Left lung (tissue), 10 donors: Measurements from ENCODE around the gene DGKB. TPM values are rescaled to one million over a fixed set of nuclear protein-coding genes. Genes with fewer than 3 reads are reported as not detected.

Experiments
- ATAC-seq: fragments of 200-7000 bp; cut with Tn5 transposase; one replicate; pipeline ENCODE4 v1.9.1; 2020; ENCODE audit warnings: moderate library complexity
- DNase-seq, 4 donors: peaks; one replicate each; pipeline ENCODE4 v3.0.0-alpha.2; 2013 to 2020
- H3K27ac ChIP-seq, 2 donors: fragments of 200-600 bp; sonication (generic) in 1 of 2; one replicate each; pipeline versions ENCODE4 v1.5.0 to v1.8.0; 2020 to 2021
- H3K27me3 ChIP-seq, 2 donors: fragments of 200-600 bp; sonication (generic) in 1 of 2; one replicate each; pipeline versions ENCODE4 v1.5.0 to v1.8.0; 2020 to 2021
- H3K36me3 ChIP-seq, 2 donors: fragments of 200-600 bp; sonication (generic) in 1 of 2; one replicate each; pipeline versions ENCODE4 v1.5.0 to v1.8.0; 2020 to 2021
- H3K4me1 ChIP-seq, 2 donors: fragments of 200-600 bp; one replicate each; pipeline ENCODE4 v1.8.0; 2021
- H3K4me3 ChIP-seq, 2 donors: fragments of 200-600 bp; sonication (generic) in 1 of 2; one replicate each; pipeline versions ENCODE4 v1.5.0 to v1.8.0; 2020 to 2021; ENCODE audit warnings: mild to moderate bottlenecking in 1 of 2
- H3K9me3 ChIP-seq, 2 donors: fragments of 200-600 bp; sonication (generic) in 1 of 2; one replicate each; pipeline versions ENCODE4 v1.5.0 to v1.8.0; 2020 to 2021
- CTCF ChIP-seq, 2 donors: fragments of 200-600 bp; sonication (generic) in 1 of 2; IDR thresholded peaks; one replicate each; pipeline versions ENCODE4 v1.5.0 to v1.8.0; 2021; ENCODE audit warnings: antibody characterized with exemption in 2 of 2
- intact Hi-C, 2 donors: fragments of 100-400 bp; cut with DNase I; formaldehyde crosslinking; loops; one replicate each; pipeline versions ENCODE4 v1.11.2 to v1.14.2; 2022
- polyA plus RNA-seq, 6 donors: library from polyadenylated mRNA; unstranded; fragments of 120-200 nt; gene quantifications; one replicate each; pipeline ENCODE4 v1.2.1, GENCODE V29; 2013; ENCODE audit not compliant: insufficient read length in 6 of 6
- total RNA-seq, 2 donors: library from RNA; stranded (reverse); fragmentation: NEBNext Ultra II Directional; extraction: Animal tissue kit (Norgen Biotek cat#: 25700); gene quantifications; one replicate each; pipeline ENCODE4 v1.2.1, GENCODE V29; 2021
- donor health status: DM: no; HTN: yes; CAD: no.
- donor health status: DM: no; HTN: no; CAD: no.

DGKB gene
- total and polyA plus RNA-seq, 8 donors = 0.15 to 0.31 (median 0.27) TPM; not detected in 1

DNA sequence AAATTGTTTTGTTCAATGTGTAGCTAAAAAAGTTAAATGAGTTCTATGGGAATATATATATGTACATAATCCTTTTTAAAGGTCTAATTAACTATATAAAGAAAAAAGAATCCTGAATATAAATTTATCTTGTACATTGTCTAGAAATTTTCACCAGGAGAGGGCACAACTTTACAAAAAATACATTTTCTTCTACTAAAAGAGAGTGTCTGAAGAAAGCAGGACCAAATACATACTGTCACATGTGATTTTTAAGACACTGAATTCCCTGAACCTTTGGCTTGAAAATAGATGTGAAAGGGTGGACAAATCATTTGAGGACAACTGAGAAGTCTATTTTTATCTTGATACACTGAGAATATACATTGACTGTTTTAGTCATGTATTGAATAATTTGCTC is 204.3 kb downstream of the DGKB start:
- ATAC-seq (no peak), DNase-seq (no peak)
- TF ChIP-seq CTCF (IDR thresholded peaks at IDR 0.05) = no peak
- intact Hi-C loops = no loop called here
- H3K4me3 ChIP-seq = no peak overlapping the region
- H3K9me3 ChIP-seq = no peaks in the 10 kb centered on the region
- H3K27ac ChIP-seq = no peak overlapping the region
- H3K27me3 ChIP-seq = no peaks in the 10 kb centered on the region
- no peaks in the 10 kb centered on the region for H3K4me1 ChIP-seq
- no peaks in the 10 kb centered on the region for H3K36me3 ChIP-seq

DNA sequence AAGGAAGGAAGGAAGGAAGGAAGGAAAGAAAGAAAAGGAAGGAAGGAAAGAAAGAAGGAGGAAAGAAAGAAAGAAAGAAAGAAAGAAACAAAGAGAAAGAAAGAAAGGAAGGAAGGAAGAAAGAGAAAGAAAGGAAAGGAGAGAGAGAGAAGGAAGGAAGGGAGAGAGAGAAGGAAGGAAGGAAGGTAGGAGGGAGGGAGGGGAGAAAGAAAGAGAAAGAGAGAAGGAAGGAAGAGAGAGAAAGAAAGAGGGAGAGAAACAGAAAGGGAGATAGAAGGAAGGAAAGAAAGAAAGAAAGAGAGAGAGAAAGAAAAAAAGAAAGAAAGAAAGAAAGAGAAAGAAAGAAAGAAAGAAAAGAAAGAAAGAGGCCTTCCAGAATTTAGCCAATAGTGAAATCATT is 204.9 kb downstream of the DGKB start:
- no peaks in the 10 kb centered on the region for H3K27me3 ChIP-seq
- ATAC-seq (no peak), DNase-seq (no peak)
- intact Hi-C loops = no loop called here
- H3K27ac ChIP-seq = no peak overlapping the region
- TF ChIP-seq CTCF (IDR thresholded peaks at IDR 0.05) = no peak
- H3K4me3 ChIP-seq = no peak overlapping the region
- no peaks in the 10 kb centered on the region for H3K4me1 ChIP-seq
- no peaks in the 10 kb centered on the region for H3K36me3 ChIP-seq
- H3K9me3 ChIP-seq = no peaks in the 10 kb centered on the region

DNA sequence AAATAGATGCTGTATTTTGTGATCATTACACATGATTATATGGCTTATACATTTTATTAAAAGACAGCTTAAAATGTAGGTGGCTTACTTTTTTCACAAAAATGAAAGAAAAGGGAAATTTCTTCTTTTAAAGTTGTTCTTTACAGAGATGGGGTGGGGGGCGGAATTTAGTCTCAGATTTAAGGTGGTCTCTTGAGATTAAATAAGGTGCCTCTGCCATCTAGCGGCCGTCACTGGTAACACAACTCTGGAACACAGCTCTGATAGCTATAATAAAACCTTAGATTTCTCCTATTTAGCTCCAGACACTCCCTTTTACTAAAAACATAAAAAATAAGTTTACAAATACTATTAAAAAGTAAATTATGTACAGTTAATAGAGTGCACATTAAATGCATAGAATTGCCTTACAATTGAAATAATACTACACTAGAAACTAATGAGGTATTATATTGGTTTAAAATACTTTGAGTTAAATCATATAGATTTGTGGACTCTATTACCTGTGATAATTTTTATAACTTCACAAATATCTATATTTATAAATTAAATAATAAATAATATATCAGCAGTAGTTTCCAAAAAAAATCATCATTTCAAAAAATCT is 210.9 kb downstream of the DGKB start:
- H3K4me3 ChIP-seq = no peak overlapping the region
- no peaks in the 10 kb centered on the region for H3K9me3 ChIP-seq
- H3K36me3 ChIP-seq = no peaks in the 10 kb centered on the region
- ATAC-seq = peak; percentile 39
- intact Hi-C loops = no loop called here
- H3K27me3 ChIP-seq = no peaks in the 10 kb centered on the region
- H3K27ac ChIP-seq = no peak overlapping the region
- TF ChIP-seq CTCF (IDR thresholded peaks at IDR 0.05) = peak; percentile 63 to 73
- H3K4me1 ChIP-seq = peaks cover 0 to 4% of the 10 kb centered on the region in 2 donors
- DNase-seq = peak in 2 of 4 donors; percentile 22 to 58

DNA sequence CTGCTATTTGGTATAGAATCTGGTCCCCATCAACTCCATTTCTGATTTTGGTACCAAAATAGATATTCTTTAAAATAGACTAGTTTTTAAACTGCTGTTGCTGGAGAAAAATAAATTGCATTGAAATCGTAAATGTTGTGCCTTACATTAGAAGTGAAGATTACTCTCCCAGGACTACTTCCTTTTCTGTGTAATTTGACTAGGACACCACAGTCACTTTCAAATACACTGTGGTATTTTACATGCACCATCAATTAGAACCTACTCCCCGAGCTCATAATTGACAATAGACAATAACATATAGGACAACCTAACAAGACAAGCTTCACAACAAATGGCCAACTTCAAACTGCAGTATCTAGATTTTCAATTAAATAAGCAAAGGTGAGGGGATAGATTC is 211.5 kb downstream of the DGKB start:
- Histone ChIP-seq H3K4me1 (peaks cover 0 to 4% of the 10 kb centered on the region in 2 donors), H3K27me3 (no peaks in the 10 kb centered on the region), H3K4me3 (no peak overlapping the region), H3K36me3 (no peaks in the 10 kb centered on the region), H3K27ac (no peak overlapping the region), H3K9me3 (no peaks in the 10 kb centered on the region)
- TF ChIP-seq CTCF (IDR thresholded peaks at IDR 0.05) = no peak
- ATAC-seq = no peak
- intact Hi-C loops = no loop called here
- no peak for DNase-seq

GRCh38 chr7:14690486-14690885 is 212.1 kb downstream of the DGKB start:
- H3K27ac ChIP-seq = peak overlapping the region in 1 of 2 donors; percentile 43
- H3K9me3 ChIP-seq = no peaks in the 10 kb centered on the region
- DNase-seq (no peak), ATAC-seq (no peak)
- no peak for TF ChIP-seq CTCF (IDR thresholded peaks at IDR 0.05)
- peaks cover 0 to 4% of the 10 kb centered on the region in 2 donors for H3K4me1 ChIP-seq
- intact Hi-C loops = no loop called here
- H3K27me3 ChIP-seq = no peaks in the 10 kb centered on the region
- no peaks in the 10 kb centered on the region for H3K36me3 ChIP-seq
- no peak overlapping the region for H3K4me3 ChIP-seq
